Muscle layer of duodenum (tissue), 2 donors: ENCODE measurements around the gene DYRK1A.

ENCODE experiments used
- H3K27ac ChIP-seq: one replicate; pipeline ENCODE4 v1.7.0; 2013; ENCODE audit warnings: mild to moderate bottlenecking, low read length
- H3K27me3 ChIP-seq: one replicate; pipeline ENCODE4 v1.7.0; 2013; ENCODE audit warnings: low read depth, mild to moderate bottlenecking, control low read depth, low read length
- H3K36me3 ChIP-seq, 2 donors: one replicate each; pipeline ENCODE4 v1.7.0; 2013; ENCODE audit warnings: low read length in 2 of 2, control low read depth in 1 of 2, mild to moderate bottlenecking in 1 of 2; ENCODE audit not compliant: insufficient read depth in 2 of 2, control insufficient read depth in 1 of 2
- H3K4me1 ChIP-seq, 2 donors: one replicate each; pipeline ENCODE4 v1.7.0; 2013; ENCODE audit warnings: low read length in 2 of 2, mild to moderate bottlenecking in 2 of 2, control low read depth in 1 of 2, moderate library complexity in 1 of 2; ENCODE audit not compliant: insufficient read depth in 2 of 2, control insufficient read depth in 1 of 2
- H3K4me3 ChIP-seq, 2 donors: one replicate each; pipeline ENCODE4 v1.7.0; 2013; ENCODE audit warnings: low read length in 2 of 2, low read depth in 1 of 2, mild to moderate bottlenecking in 1 of 2
- H3K9me3 ChIP-seq, 2 donors: one replicate each; pipeline ENCODE4 v1.7.0; 2013; ENCODE audit warnings: low read length in 2 of 2, control low read depth in 1 of 2, mild to moderate bottlenecking in 1 of 2; ENCODE audit not compliant: control insufficient read depth in 1 of 2
- donor health status: healthy.

The DYRK1A gene

GRCh38 chr21:37375866-37376574 lies 9.4 kb downstream of the DYRK1A start:
- Histone ChIP-seq H3K27me3 (no peaks in the 10 kb centered on the region), H3K9me3 (no peaks in the 10 kb centered on the region), H3K36me3 (no peaks in the 10 kb centered on the region), H3K4me3 (no peak overlapping the region), H3K4me1 (peaks cover 20 to 75% of the 10 kb centered on the region in 2 donors), H3K27ac (no peak overlapping the region)

- Histone ChIP-seq H3K27ac (no peak overlapping the region), H3K4me1 (peaks cover 25 to 60% of the 10 kb centered on the region in 2 donors), H3K36me3 (no peaks in the 10 kb centered on the region), H3K4me3 (no peak overlapping the region), H3K9me3 (no peaks in the 10 kb centered on the region), H3K27me3 (no peaks in the 10 kb centered on the region)
Observed at GRCh38 chr21:37378700-37379139, 12.1 kb downstream of the DYRK1A start.

GRCh38 chr21:37380349-37381323 lies 14.1 kb downstream of the DYRK1A start:
- Histone ChIP-seq H3K4me3 (no peak overlapping the region), H3K27me3 (no peaks in the 10 kb centered on the region), H3K27ac (no peak overlapping the region), H3K36me3 (no peaks in the 10 kb centered on the region), H3K9me3 (no peaks in the 10 kb centered on the region), H3K4me1 (peaks cover 18 to 52% of the 10 kb centered on the region in 2 donors)

GRCh38 chr21:37381883-37382585 lies 15.5 kb downstream of the DYRK1A start:
- H3K4me3 ChIP-seq, result no peak overlapping the region
- H3K27ac ChIP-seq, result no peak overlapping the region
- H3K27me3 ChIP-seq, result no peaks in the 10 kb centered on the region
- no peaks in the 10 kb centered on the region for H3K36me3 ChIP-seq
- H3K4me1 ChIP-seq, result peaks cover 29 to 52% of the 10 kb centered on the region in 2 donors
- H3K9me3 ChIP-seq, result no peaks in the 10 kb centered on the region

- H3K4me1 ChIP-seq, result peaks cover 29 to 50% of the 10 kb centered on the region in 2 donors
- H3K36me3 ChIP-seq, result no peaks in the 10 kb centered on the region
- no peak overlapping the region for H3K4me3 ChIP-seq
Observed at GRCh38 chr21:37383086-37383485, 16.5 kb downstream of the DYRK1A start.

GRCh38 chr21:37383784-37384311 lies 17.3 kb downstream of the DYRK1A start:
- Histone ChIP-seq H3K27me3 (no peaks in the 10 kb centered on the region), H3K36me3 (no peaks in the 10 kb centered on the region), H3K4me1 (peaks cover 29 to 49% of the 10 kb centered on the region in 2 donors), H3K4me3 (no peak overlapping the region), H3K9me3 (no peaks in the 10 kb centered on the region), H3K27ac (no peak overlapping the region)

More at GRCh38 chr21:37383086-37383485, 16.5 kb downstream of the DYRK1A start:
- H3K27me3 ChIP-seq, result no peaks in the 10 kb centered on the region
- H3K9me3 ChIP-seq, result no peaks in the 10 kb centered on the region
- H3K27ac ChIP-seq, result no peak overlapping the region

- Histone ChIP-seq H3K9me3 (no peaks in the 10 kb centered on the region), H3K27ac (no peak overlapping the region), H3K36me3 (no peaks in the 10 kb centered on the region), H3K27me3 (no peaks in the 10 kb centered on the region), H3K4me3 (no peak overlapping the region), H3K4me1 (peaks cover 28 to 46% of the 10 kb centered on the region in 2 donors)
Observed at GRCh38 chr21:37384416-37384815, 17.8 kb downstream of the DYRK1A start.

GRCh38 chr21:37385179-37385765 lies 18.7 kb downstream of the DYRK1A start:
- Histone ChIP-seq H3K9me3 (no peaks in the 10 kb centered on the region), H3K4me3 (no peak overlapping the region), H3K27me3 (no peaks in the 10 kb centered on the region), H3K36me3 (no peaks in the 10 kb centered on the region), H3K4me1 (peaks cover 21 to 50% of the 10 kb centered on the region in 2 donors), H3K27ac (no peak overlapping the region)

GRCh38 chr21:37386151-37386550 lies 19.6 kb downstream of the DYRK1A start:
- H3K27me3 ChIP-seq, result no peaks in the 10 kb centered on the region
- peaks cover 15 to 42% of the 10 kb centered on the region in 2 donors for H3K4me1 ChIP-seq
- no peak overlapping the region for H3K4me3 ChIP-seq
- H3K9me3 ChIP-seq, result no peaks in the 10 kb centered on the region
- H3K36me3 ChIP-seq, result no peaks in the 10 kb centered on the region
- H3K27ac ChIP-seq, result no peak overlapping the region

- Histone ChIP-seq H3K4me3 (no peak overlapping the region), H3K9me3 (no peaks in the 10 kb centered on the region), H3K27me3 (no peaks in the 10 kb centered on the region), H3K4me1 (peaks cover 16 to 50% of the 10 kb centered on the region in 2 donors), H3K36me3 (no peaks in the 10 kb centered on the region), H3K27ac (no peak overlapping the region)
Observed at GRCh38 chr21:37389456-37389855, 22.9 kb downstream of the DYRK1A start.
